Measurements from ENCODE around the gene MVB12B.

MVB12B gene

DNA sequence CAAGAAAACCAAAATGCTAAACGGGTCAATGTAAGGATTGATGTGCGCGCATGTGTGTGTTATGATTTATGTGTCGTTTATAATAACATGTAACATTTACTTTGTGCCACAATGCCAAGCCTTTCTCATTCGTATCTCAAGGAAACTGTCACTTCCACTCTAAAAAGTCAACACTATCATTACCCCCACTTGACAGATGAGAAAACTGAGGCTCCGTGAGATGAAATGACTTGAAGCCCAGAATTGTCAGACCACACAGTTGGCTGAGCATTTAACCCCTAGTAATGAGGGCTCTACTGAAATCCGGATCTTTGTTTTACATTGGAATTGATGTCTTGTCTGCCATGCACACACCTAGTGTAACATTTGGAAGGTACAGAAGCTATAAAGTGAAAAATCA, 192.1 kb downstream of the MVB12B start:
- no peak overlapping the region for H3K4me3 ChIP-seq (ENCODE audit: low read depth, low read length)
- no peak for DNase-seq (ENCODE audit: low read depth)
- TF ChIP-seq, protein P1, sequence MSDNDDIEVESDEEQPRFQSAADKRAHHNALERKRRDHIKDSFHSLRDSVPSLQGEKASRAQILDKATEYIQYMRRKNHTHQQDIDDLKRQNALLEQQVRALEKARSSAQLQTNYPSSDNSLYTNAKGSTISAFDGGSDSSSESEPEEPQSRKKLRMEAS (IDR thresholded peaks at IDR 0.05; ENCODE audit: low read depth, low read length): no peak
- TF ChIP-seq POLR2A (IDR thresholded peaks at IDR 0.05; ENCODE audit: extremely low read depth, insufficient read length) (no peak), CTCF (IDR thresholded peaks at IDR 0.05; ENCODE audit: low read depth, low read length) (no peak), MYC (IDR thresholded peaks at IDR 0.05; ENCODE audit: low read depth, low read length) (no peak)

- DNase-seq (ENCODE audit: low read depth): no peak
- no peak overlapping the region for H3K4me3 ChIP-seq (ENCODE audit: low read depth, low read length)
- TF ChIP-seq POLR2A (IDR thresholded peaks at IDR 0.05; ENCODE audit: extremely low read depth, insufficient read length) (no peak), MYC (IDR thresholded peaks at IDR 0.05; ENCODE audit: low read depth, low read length) (no peak), CTCF (IDR thresholded peaks at IDR 0.05; ENCODE audit: low read depth, low read length) (no peak)
These were observed 193.2 kb downstream of the MVB12B start for GRCh38 chr9:126519660-126520420.

- H3K4me3 ChIP-seq (ENCODE audit: low read depth, low read length): no peak overlapping the region
- no peak for DNase-seq (ENCODE audit: low read depth)
- TF ChIP-seq CTCF (IDR thresholded peaks at IDR 0.05; ENCODE audit: low read depth, low read length) (no peak), POLR2A (IDR thresholded peaks at IDR 0.05; ENCODE audit: extremely low read depth, insufficient read length) (no peak), MYC (IDR thresholded peaks at IDR 0.05; ENCODE audit: low read depth, low read length) (no peak)
- TF ChIP-seq, protein P1 (IDR thresholded peaks at IDR 0.05; ENCODE audit: low read depth, low read length): no peak
These were observed 193.8 kb downstream of the MVB12B start for GRCh38 chr9:126520453-126520852.

DNA sequence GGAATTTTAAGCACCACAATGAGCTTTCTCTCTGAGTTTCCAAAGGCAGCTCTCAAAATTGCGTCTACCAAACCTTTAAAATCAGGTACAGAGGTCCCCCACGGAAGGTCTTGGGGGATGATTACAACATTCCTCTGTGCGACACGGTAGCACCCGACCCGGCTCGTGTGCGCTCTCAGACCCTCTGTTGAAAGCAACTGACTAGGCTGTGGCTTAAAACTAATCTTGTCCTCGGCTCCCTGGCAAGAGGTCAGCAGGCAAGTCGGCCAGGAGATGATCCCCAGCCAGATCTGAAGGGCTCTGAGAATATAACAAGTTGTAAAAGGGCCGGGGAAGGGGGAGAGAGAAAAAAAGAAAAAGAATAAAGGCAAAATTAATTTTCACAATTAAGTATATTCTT, 194.5 kb downstream of the MVB12B start:
- no peak for TF ChIP-seq CTCF (IDR thresholded peaks at IDR 0.05; ENCODE audit: low read depth, low read length)
- no peak for TF ChIP-seq POLR2A (IDR thresholded peaks at IDR 0.05; ENCODE audit: extremely low read depth, insufficient read length)
- TF ChIP-seq, protein P1 (IDR thresholded peaks at IDR 0.05; ENCODE audit: low read depth, low read length): no peak
- no peak for TF ChIP-seq MYC (IDR thresholded peaks at IDR 0.05; ENCODE audit: low read depth, low read length)
- no peak for DNase-seq (ENCODE audit: low read depth)
- no peak overlapping the region for H3K4me3 ChIP-seq (ENCODE audit: low read depth, low read length)

DNA sequence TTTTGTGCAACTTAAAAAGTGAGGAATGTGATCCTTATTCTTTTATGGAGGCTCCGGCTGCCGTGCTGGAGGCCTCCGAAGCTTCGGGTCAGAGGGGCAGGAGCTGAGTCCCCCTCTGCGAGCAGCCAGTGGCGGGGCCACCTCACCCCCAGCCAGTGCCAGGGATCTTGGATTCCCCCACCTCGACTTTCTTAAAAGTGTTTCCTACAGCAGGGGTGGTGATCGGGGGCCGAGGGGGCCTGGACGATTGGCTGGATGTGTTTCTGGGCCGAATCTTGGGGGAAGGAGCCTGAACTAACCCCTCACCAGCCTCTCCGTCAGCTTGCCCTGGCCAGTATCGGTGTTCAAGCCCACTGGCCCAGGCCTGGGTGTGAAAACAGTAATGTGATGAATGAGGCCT, 194.9 kb downstream of the MVB12B start:
- DNase-seq (ENCODE audit: low read depth): no peak
- no peak overlapping the region for H3K4me3 ChIP-seq (ENCODE audit: low read depth, low read length)
- TF ChIP-seq MYC (IDR thresholded peaks at IDR 0.05; ENCODE audit: low read depth, low read length) (no peak), POLR2A (IDR thresholded peaks at IDR 0.05; ENCODE audit: extremely low read depth, insufficient read length) (no peak), CTCF (IDR thresholded peaks at IDR 0.05; ENCODE audit: low read depth, low read length) (no peak)
- TF ChIP-seq, protein P1 (IDR thresholded peaks at IDR 0.05; ENCODE audit: low read depth, low read length): no peak
